NCI-H2227 (cell line): ENCODE data around the gene CSH1.
"Not testable (repeated sequence)": the region's sequence is repeated elsewhere in the genome, so short reads cannot be mapped to it uniquely, and the experiment has no call there.

Experiments
- DNase-seq: peaks from one replicate; lab custom pipeline; 2025; ENCODE audit not compliant: unreplicated experiment; lab: John Stamatoyannopoulos, UW

Gene CSH1

DNA sequence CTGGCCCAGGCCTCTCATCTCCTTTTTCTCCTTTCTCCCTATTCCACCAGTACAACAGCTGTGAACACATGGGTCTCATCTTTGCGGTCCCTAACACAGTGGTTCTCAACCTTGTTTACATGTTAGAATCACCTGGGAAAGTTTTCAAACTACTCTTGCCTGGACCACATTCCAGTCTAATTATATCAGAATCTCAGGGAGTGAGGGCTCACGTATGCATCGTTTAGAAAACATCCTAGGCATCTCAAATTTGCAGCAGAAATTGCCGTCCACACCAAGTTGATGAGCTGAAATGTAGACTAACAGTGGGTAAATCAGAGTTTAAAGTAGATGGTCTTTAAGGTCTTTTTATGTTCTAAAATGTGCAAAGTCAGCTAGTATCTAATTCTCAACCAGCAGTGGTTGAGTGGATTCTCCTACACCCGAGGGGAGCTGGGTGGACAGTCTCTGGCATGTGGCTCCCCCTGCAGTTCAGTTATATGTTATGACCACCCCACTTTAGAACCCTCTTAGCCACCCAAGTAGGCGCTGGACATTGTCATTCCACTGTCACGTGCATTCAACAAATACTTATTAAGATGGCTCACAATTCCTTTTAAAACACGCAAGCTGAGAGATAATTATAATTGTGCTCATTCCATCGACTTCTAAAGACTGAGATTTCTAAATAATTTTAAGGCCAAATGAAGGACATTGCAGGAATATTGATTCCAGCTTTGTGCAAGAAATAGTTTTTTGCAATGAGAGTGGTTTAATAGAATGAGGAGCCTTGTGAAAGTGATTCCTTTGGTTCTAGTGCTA is 26.7 kb downstream of the CSH1 start:
- DNase-seq, result not testable (repeated sequence)

DNA sequence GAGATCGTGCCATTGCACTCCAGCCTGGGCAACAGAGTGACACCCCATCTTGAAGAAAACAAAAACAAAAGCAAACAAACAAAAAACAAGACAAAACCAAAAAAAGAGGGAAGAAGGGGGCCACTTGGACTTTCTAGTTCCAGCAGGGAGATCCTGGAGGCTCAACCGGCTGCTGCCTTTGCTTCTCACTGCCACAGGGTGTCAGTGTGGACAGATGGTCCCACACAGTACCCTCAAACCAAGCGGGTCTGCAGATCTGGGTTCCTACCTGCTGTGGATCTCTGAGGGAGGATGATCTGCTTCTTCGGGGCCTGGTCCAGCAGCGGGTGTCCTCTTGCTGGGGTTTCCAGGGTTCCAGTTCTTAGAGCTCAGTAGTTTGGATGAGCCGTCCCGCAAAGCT is 29.7 kb downstream of the CSH1 start:
- DNase-seq, result not testable (repeated sequence)

DNA sequence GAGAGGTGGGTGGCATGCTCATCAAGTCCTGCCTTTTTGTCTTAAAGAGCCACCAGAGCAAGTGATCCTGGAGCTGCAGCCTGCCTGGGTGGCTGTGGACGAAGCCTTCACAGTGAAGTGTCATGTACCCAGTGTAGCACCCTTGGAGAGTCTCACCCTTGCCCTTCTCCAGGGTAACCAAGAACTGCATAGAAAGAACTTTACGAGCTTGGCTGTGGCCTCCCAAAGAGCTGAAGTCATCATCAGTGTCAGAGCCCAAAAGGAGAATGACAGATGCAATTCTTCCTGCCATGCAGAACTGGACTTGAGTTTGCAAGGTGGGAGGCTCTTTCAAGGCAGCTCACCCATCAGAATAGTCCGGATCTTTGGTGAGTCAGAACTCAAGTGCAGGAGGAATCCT is 37.1 kb downstream of the CSH1 start:
- no peak for DNase-seq

DNA sequence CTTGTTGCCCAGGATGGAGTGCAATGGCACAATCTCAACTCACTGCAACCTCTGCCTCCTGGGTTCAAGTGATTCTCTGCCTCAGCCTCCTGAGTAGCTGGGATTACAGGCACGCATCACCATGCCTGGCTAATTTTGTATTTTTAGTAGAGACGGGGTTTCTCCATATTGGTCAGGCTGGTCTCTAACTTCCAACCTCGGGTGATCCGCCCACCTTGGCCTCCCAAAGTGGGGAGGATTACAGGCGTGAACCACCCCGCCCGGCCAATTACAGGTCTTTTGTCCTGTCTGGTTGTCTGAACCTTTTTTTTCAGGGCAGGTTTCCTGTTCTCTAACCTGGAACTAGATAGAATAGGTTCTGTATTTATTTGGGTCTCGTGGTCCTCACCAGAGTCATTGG is 39.9 kb downstream of the CSH1 start:
- DNase-seq, result not testable (repeated sequence)

DNA sequence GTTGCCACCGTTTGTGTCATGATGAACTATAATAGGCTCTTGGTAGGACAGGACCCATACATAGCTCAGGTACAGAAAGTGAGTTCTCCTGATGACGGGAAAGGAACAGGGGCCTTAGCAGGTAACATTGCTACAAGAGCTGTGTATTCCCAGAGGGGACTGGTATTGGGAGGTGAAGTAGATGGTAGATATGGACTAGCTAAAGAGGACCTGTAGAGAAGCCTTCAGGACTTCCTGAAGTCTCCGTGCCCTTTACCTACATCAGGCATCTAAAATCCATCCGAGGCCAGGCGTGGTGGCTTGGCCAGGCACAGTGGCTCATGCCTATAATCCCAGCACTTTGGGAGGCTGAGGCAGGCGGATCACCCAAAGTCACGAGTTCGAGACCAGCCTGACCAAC is 41.2 kb downstream of the CSH1 start:
- DNase-seq, result no peak

DNA sequence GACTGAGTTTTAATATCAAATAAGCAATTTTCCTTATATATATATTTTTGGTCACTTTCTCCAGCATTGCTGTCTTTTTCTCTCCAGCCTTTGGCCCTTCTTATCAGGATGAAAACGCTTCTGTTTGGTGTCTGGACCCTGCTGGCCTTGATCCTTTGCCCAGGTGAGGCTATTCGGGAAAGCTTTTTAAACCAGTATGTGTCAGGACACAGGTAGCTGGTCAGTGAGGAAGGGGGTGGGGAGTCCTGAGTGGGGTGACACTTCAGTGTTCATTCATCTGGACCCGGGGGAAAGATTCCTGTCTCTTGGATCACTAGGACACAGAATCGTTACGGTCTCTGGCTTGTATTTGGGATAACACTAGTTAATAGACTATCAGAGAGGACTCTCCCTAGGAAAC is 41.7 kb downstream of the CSH1 start:
- no peak for DNase-seq

DNA sequence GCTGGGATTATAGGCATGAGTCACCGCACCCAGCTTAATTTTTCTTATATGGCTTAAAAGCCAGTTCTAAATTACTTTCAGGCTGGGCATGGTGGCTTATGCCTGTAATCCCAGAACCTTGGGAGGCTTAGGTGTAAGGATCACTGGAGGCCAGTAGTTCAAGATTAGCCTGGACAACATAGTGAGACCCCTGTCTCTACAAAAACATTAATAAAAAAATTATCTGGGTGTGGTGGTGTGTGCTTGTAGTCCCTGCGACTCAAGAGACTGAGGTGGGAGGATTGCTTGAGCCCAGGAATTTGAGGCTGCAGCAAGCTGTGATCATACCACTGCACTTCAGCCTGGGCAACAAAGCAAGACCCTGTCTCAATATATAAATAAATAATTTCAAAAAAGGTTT is 43.1 kb downstream of the CSH1 start:
- no peak for DNase-seq

DNA sequence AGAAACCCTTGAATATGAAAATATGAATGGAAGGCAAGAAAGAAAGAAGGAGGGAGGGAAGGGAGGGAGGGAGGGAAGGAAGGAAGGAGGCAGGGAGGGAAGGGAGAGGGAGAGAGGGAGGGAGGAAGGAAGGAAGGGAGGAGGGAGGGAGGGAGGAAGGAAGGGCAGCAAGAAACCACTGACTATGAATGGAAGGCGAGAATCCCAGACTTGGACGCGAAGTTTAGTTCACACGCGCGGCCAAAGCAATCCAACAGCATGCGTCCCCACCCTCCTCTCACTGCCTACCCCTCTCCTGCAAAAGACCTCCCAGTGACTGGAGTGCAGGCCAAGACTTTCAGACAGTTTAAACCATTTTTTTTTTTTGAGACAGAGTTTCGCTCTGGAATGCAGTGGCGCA is 46.0 kb downstream of the CSH1 start:
- no peak for DNase-seq

DNA sequence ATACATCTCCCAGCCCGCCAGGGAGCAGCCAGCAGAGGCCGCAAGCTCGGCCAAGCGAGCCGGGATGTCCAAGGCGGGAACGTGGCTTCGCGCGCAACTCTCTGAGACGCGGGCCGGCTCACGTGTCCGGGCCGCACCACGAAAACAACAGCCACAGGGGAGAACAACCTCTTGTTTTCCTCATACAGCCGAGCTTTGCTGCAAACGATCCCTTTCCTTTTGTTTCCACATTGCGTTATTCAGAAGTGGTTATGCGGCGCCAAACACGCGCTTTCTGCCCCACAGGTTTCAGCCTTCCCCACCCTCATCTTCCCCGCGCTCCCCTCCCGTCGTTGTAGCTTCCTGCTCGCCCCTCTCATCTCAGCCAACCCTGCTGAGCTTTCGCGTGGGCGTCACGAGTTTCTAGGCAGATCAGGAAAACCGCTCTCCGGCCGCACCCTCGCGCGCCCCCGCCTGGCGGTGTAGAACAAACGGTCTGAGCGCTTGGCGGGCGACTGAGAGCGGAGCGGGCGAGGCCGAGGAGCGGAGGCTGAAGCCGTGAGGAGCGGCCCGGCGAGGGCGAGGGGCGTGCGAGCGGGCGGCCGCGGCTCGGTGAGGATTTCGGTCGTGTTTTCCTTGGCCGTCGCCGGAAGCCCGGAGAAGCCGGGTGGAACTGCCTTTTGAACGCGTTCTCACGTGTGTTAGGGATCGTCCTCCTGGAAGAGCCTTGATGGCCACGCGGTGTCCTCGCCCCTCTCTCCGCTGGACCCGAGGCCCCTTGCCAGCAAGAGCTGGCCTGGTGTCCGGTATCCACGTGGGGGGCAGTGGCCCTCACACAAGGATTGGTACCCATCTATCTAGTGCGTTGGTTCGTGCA is 47.3 kb downstream of the CSH1 start:
- DNase-seq, result no peak

DNA sequence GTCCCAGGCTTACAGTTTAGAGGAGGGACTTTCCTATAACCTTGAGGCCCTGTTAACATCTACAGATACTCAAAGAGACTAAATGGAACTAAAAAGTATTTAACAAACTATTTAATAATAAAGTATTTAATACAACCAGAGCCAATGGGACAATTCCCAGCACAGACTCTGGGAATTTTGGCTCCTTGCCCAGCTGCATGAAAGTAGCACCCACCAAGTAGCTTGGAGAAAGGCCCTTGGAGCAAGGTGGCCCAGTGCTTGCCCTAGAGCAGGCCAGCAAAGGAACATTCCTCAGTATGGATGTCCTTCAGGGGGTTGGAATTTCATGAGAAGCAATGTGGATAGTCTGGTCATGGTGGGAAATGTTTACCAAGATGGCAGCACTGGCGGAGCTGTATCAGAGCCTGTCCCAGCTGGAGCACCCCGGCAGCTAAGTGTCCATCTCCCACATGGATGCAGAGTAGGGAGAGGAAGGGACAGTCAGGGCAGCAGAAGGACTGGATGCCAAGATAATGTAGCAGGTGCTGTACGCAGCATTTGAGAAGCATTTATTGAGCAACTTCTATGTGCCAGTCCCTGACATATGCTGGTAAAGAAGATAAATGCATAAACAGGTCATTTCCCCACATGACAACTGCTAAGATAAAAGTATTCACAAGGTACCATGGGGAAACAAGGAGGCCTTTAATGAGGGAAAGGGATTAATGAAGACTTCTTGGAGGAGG is 48.7 kb downstream of the CSH1 start:
- no peak for DNase-seq

DNA sequence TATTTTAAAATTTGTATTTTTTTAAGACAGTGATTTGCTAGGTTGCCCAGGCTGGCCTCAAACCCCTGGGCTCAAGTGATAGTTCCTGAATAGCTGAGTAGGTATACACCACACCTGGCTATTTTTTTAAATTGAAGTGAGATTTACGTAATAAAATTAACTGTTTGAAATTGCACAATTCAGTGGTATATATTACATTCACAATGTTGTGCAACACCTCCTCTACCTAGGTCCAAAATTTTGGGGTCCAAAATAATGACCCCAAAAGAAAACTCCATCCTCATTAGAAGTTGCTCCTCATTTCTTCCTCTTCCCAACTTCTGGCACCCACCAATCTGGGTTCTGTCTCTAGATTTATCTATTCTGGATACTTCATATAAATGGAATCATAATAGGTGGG is 50.9 kb downstream of the CSH1 start:
- DNase-seq, result no peak
